Lung (tissue), 12 donors: Measurements from ENCODE around the gene TAF11. TPM values are rescaled to one million over a fixed set of nuclear protein-coding genes. Genes with fewer than 3 reads are reported as not detected.
"Not testable (repeated sequence)": the region's sequence is repeated elsewhere in the genome, so short reads cannot be mapped to it uniquely, and the experiment has no call there.

Source experiments
- ATAC-seq: fragments of 200-7000 bp; cut with Tn5 transposase; one replicate; pipeline ENCODE4 v1.9.1; 2020; ENCODE audit warnings: moderate number of reproducible peaks; ENCODE audit not compliant: insufficient read depth, low FRiP score
- DNase-seq, 3 donors: peaks; one replicate each; pipeline ENCODE4 v3.0.0-alpha.2; 2013 to 2017
- H3K27ac ChIP-seq, 2 donors: one replicate each; pipeline ENCODE4 v1.5.1; 2013; ENCODE audit warnings: mild to moderate bottlenecking in 2 of 2, moderate library complexity in 2 of 2, control low read depth in 1 of 2, inconsistent platforms in 1 of 2, low read depth in 1 of 2, low read length in 1 of 2
- H3K27me3 ChIP-seq, 3 donors: one replicate each; pipeline ENCODE4 v1.5.1; 2013; ENCODE audit warnings: low read length in 2 of 3; ENCODE audit not compliant: control insufficient read depth in 3 of 3, insufficient read depth in 3 of 3
- H3K36me3 ChIP-seq, 4 donors: one replicate each; pipeline ENCODE4 v1.5.1; 2013; ENCODE audit warnings: low read length in 4 of 4, mild to moderate bottlenecking in 1 of 4, moderate library complexity in 1 of 4; ENCODE audit not compliant: control insufficient read depth in 4 of 4, insufficient read depth in 4 of 4
- H3K4me1 ChIP-seq, 5 donors: one replicate each; pipeline ENCODE4 v1.5.1; 2013; ENCODE audit warnings: low read length in 5 of 5, mild to moderate bottlenecking in 2 of 5, moderate library complexity in 1 of 5; ENCODE audit not compliant: control insufficient read depth in 5 of 5, insufficient read depth in 5 of 5
- H3K4me3 ChIP-seq: one replicate; pipeline ENCODE4 v1.5.1; 2013; ENCODE audit warnings: mild to moderate bottlenecking, control low read depth, moderate library complexity
- H3K9ac ChIP-seq, 2 donors: one replicate each; pipeline ENCODE4 v1.5.1; 2013; ENCODE audit warnings: low read length in 2 of 2, control low read depth in 1 of 2; ENCODE audit not compliant: insufficient read depth in 1 of 2
- H3K9me3 ChIP-seq, 4 donors: one replicate each; pipeline ENCODE4 v1.5.1; 2013; ENCODE audit warnings: low read length in 3 of 4, mild to moderate bottlenecking in 1 of 4, moderate library complexity in 1 of 4; ENCODE audit not compliant: control insufficient read depth in 4 of 4, insufficient read depth in 3 of 4
- CTCF ChIP-seq: IDR thresholded peaks from 2 replicates; pipeline ENCODE4 v1.5.1; 2012; ENCODE audit warnings: mild to moderate bottlenecking; ENCODE audit errors: control extremely low read depth, extremely low read depth
- WGBS, 2 donors: extraction: QIAGEN DNeasy Blood & Tissue Kit; methylation state at CpG; one replicate each; pipeline ENCODE4 v1.1.7; 2013; 5-methylcytosine and 5-hydroxymethylcytosine counted together
- polyA plus RNA-seq, 2 donors: library from polyadenylated mRNA; stranded (reverse); fragments of 200-250 nt; gene quantifications; one replicate each; pipeline ENCODE4 v1.2.1, GENCODE V29; 2013
- total RNA-seq, 2 donors: library from RNA; depleted of rRNA in 1 of 2; stranded (reverse); fragments of >200 nt in 1 of 2; gene quantifications; one replicate each; pipeline ENCODE4 v1.2.1, GENCODE V29; 2014 to 2021
- donor health status: control.
- donor health status: control.
- donor health status: Bipolar disorder and iron deficiency.
- donor health status: healthy.
- donor health status: DM: yes; HTN: yes; CAD: no.

Gene TAF11
- total and polyA plus RNA-seq, 4 donors: 17.3 to 30.5 (median 29.2) TPM

DNA sequence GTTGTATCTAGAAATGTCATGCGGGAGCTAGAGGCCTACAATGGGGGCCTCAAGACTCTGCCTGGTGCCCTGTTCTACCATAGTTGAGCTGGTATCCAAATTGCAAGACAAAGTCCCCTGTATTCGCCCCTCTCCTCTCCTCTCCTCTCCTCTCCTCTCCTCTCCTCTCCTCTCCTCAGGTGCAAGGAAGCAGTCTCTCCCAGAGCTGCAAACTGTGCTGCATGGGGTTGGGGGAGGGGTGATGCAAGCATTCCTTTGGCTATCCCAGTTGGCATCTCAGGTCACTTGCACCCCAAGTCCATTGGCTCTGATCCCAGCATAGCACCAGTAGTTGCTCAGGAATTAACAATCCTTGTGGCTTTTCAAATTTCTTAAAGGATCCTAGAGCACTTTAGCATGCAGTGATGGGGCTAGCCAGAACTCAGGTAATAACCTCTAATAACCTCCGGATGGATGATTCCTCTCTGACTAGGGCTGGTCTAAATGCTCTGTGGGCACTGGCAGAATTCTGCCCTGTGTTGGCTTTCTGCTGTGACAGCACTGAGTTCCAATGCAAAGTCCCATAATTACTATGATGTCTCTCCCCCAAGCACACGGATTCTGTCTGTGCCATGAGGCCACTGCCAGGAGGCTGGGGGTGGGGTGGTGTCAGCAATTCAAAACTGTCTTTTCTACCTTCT, 35.3 kb downstream of the TAF11 start:
- no peak for ATAC-seq
- 96% methylated on average over 4 of the region's 4 CpGs for WGBS, 2 donors

DNA sequence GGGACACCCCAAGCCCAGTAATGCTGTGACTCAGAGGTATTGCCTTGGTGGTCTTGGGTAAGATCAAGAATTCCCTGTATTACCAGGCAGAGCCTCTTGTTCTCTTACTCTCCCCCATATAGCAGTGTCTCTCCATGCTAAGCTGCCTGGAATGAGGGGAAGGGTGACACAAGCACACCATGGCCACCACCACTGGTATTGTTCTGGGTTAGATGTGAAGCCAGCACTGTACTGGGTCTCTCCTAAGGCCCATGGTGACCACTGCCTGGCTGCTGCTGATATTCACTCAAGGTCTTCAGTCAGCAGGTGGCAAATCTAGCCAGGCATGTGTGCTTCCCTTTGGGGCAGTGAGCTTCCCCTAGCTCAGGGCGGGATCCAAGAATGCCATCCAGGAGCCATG, 36.5 kb downstream of the TAF11 start:
- no peaks in the 10 kb centered on the region for H3K4me1 ChIP-seq
- no peaks in the 10 kb centered on the region for H3K27me3 ChIP-seq
- H3K9me3 ChIP-seq: no peaks in the 10 kb centered on the region
- peaks cover 8 to 18% (median 12%) of the 10 kb centered on the region in 4 donors for H3K36me3 ChIP-seq
- no peak overlapping the region for H3K9ac ChIP-seq
- TF ChIP-seq CTCF: no peak
- ATAC-seq (no peak), DNase-seq (no peak)
- H3K27ac ChIP-seq: no peak overlapping the region
- WGBS, 2 donors: 100% methylated on average over 1 of the region's 1 CpG
- no peak overlapping the region for H3K4me3 ChIP-seq

More for the DNA sequence above, 35.3 kb downstream of the TAF11 start:
- no peak for DNase-seq
- H3K4me1 ChIP-seq: no peaks in the 10 kb centered on the region
- no peaks in the 10 kb centered on the region for H3K9me3 ChIP-seq
- H3K4me3 ChIP-seq: no peak overlapping the region
- no peaks in the 10 kb centered on the region for H3K27me3 ChIP-seq
- peaks cover 12 to 25% (median 21%) of the 10 kb centered on the region in 4 donors for H3K36me3 ChIP-seq
- no peak for TF ChIP-seq CTCF
- H3K9ac ChIP-seq: no peak overlapping the region
- H3K27ac ChIP-seq: no peak overlapping the region

DNA sequence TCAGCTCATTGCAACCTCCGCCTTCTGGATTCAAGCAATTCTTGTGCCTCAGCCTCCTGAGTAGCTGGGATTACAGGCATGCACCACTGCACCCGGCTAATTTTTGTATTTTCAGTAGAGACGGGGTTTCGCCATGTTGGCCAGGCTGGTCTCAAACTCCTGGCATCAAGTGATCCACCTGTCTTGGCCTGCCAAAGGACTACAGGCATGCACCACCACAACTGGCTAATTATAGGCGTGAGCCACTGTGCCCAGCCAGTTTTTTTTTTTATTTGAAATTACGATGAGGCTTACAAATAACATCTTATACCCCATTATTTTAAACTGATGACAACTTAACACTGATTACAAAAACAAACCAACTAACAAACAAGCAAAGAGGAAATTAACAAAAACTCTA, 38.8 kb downstream of the TAF11 start:
- not testable (repeated sequence) for H3K9ac ChIP-seq, H3K4me3 ChIP-seq, H3K27me3 ChIP-seq, H3K4me1 ChIP-seq, H3K27ac ChIP-seq, DNase-seq, ATAC-seq, H3K9me3 ChIP-seq
- 86 to 95% methylated on average over 6 of the region's 6 CpGs for WGBS, 2 donors
- peaks cover 0 to 11% (median 3%) of the 10 kb centered on the region in 4 donors for H3K36me3 ChIP-seq

- TF ChIP-seq CTCF: no peak
- 97 to 98% methylated on average over 15 of the region's 15 CpGs for WGBS, 2 donors
- H3K36me3 ChIP-seq: peaks cover 3 to 18% (median 12%) of the 10 kb centered on the region in 4 donors
- no peak for DNase-seq
- H3K9me3 ChIP-seq: no peaks in the 10 kb centered on the region
- no peak overlapping the region for H3K4me3 ChIP-seq
- H3K9ac ChIP-seq: no peak overlapping the region
- H3K4me1 ChIP-seq: no peaks in the 10 kb centered on the region
- H3K27ac ChIP-seq: no peak overlapping the region
- H3K27me3 ChIP-seq: no peaks in the 10 kb centered on the region
- no peak for ATAC-seq
These were observed 48.0 kb downstream of the TAF11 start for GRCh38 chr6:34839666-34840352.
